Amygdala (tissue), 56 donors: Measurements from ENCODE around the gene TNIK.
"Not testable (repeated sequence)": the region's sequence is repeated elsewhere in the genome, so short reads cannot be mapped to it uniquely, and the experiment has no call there.

ENCODE experiments used
- DNase-seq, 56 donors: peaks; one replicate each; lab custom pipeline; 2025; lab: John Stamatoyannopoulos, UW

The TNIK gene

GRCh38 chr3:171424063-171424462 lies 36.1 kb downstream of the TNIK start:
- DNase-seq = not testable (repeated sequence)

GRCh38 chr3:171422855-171423254 lies 37.4 kb downstream of the TNIK start:
- not testable (repeated sequence) for DNase-seq

DNA sequence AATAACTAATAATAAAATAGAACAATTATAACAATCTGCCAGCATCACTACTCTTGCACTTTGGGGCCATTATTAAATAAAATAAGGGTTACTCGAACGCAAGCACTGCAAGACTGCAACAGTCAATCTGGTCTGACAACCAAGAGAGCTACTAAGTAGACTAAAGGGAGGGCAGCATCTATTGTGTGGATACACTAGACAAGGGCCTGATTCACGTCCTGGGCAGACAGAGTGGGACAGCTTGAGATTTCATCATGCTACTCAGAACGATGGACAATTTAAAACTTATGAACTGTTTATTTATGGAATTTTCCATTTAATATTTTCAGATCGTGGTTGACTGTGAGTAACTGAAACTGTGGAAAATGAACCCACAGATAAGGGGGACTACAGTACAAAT lies 39.5 kb downstream of the TNIK start:
- DNase-seq = peak in 13 of 56 donors; percentile 4 to 47 (median 22)

GRCh38 chr3:171419457-171419856 lies 40.7 kb downstream of the TNIK start:
- peak in 17 of 56 donors; percentile 6 to 56 (median 23) for DNase-seq

- no peak for DNase-seq
Observed at GRCh38 chr3:171417813-171418212, 42.4 kb downstream of the TNIK start.

DNA sequence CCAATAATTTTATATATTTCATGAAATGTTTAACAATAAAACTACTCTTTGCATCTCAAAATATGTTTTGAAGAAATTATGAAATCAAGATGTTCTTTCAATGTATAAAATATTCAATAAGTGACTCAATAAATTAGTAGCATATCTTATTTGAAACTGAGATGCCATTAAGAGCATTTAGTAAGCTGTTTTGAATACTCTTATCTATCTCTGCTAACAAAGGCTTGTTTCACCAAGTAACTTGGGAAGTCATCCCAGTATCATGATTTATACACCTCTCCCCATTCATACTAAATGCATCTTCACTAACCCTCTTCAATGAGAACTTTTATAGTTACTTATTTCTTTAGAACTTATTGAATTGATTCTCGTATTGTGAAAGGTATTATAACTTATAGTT lies 43.1 kb downstream of the TNIK start:
- DNase-seq = no peak

DNA sequence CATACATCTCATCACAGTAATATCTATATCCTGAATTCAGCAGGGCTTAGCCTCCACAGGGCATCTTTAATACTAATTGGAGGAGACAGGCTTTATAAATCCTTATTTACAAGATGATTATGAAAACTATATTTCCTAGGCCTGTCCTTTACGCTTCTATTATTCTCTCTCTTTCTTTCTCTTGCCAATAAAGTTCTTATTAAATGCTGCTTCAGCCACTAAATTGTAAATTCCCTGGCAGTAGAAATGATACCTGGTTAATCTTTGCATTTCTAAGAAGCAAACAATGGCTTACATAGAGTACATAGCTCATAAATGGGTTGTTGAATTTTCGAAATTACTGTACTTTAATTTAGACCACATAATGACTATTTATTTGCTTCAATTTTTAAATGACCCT lies 43.5 kb downstream of the TNIK start:
- no peak for DNase-seq

DNA sequence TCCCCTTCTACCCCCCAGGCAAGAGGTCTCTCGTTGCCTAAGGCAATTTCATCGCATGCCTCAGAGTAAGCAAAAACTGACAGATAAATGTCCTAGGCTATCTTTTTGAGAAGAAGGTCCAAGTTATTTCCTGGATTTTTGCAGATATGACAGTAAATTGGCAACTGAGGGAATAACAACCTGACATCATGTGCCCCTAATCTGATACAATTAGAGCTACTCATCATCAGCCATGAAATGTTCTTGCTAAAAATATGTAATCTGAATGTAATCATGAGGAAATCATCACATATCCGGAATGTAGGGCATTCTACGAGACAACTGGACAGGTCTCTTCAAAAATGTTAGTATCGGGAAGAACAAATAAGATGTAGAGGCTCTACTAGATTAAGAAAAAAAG lies 44.1 kb downstream of the TNIK start:
- DNase-seq = no peak

GRCh38 chr3:171415070-171415469 lies 45.1 kb downstream of the TNIK start:
- no peak for DNase-seq

DNA sequence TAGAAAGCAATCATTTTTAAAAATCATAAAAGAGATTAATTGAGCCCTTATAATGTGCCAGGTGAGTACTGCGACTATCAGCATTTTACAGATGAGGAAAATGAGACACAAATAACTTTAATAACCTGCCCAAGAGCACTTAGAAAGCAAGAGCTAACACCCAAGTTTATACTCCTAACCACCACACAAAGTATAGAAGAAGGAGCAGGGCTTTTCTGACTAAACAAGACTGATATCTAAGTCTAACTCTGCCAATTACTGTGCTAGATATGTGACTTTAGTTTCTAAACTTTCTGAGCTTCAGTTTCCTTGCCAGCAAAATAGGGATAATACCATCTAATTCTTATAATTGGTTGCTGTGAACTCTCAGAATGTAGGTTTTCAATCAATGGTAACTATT lies 47.7 kb downstream of the TNIK start:
- DNase-seq = no peak

DNA sequence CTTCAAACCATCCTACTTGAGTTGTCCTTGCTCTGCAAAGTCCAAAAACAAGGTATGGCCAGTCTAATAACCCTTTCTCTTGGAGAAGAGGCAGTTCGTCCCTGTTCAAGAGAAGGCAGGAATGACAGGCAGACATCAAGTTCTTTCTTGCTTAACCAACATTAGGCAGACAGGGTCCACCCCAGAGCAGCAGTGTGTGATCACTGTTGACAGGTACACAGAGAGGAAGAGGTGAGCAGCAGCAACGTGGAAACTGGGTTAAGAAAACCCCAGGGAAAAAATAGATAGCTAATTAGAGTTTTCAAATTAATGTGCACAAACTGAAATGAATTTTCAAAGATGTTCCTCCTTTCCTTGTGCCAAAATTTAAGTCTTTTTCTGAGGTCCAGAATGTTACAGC lies 48.2 kb downstream of the TNIK start:
- no peak for DNase-seq

DNA sequence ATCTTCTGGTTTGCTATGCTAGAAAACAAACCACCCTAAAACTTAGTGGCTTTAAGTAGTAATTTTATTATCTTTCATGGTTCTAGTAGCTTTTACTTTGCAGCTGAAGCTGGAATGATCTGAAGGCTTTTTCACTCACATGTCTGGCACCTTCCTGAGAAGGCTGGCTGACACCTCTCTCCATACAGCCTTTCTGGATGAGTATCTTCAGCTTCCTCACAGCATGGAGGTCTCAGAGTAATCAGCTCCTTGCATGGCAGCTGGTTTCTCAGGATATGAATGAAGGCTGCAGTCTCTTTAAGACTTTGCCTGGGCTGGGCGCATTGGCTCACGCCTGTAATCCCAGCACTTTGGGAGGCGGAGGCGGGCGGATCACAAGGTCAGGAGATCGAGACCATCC lies 50.0 kb downstream of the TNIK start:
- DNase-seq = no peak

DNA sequence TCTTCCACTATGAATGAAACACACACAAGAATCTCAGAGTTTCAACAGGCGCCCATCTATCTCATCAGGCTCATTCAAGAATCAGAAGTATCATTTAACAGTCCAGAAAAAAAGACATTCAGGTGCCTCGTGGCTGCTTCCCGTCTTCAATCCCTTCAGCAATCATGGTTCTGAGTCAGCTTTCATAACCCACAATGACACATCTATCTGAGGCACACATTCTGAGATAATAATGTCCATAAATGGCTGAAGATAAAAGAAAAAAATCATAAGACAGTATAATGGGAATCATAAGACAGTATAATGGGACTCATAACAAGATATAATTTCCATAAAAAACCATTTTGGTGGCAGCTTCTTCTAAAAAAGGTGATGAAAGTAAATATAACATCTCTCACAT lies 52.4 kb downstream of the TNIK start:
- no peak for DNase-seq

GRCh38 chr3:171404376-171404967 lies 55.7 kb downstream of the TNIK start:
- DNase-seq = no peak

GRCh38 chr3:171402281-171402680 lies 57.9 kb downstream of the TNIK start:
- peak in 3 of 56 donors; percentile 6 to 15 (median 9) for DNase-seq

DNA sequence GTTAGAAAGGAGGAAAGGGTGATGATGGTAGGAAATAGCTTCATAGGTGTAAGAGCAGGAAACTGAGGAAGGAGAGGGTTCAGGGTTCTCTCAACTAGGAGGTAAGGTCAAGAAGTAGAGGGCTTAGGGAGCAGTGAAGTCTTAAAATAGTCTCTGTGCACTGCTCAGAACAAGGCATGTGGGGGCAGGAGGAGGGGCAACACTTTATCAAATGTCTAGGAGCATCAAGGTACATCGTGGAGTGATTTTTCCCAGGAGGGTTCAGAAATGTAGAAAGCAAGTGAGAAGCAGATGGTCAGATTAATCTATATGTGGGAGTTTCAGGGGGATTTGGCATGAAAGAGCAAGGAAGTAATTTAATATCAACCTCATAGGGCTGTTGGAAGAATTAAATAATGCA lies 58.8 kb downstream of the TNIK start:
- no peak for DNase-seq

DNA sequence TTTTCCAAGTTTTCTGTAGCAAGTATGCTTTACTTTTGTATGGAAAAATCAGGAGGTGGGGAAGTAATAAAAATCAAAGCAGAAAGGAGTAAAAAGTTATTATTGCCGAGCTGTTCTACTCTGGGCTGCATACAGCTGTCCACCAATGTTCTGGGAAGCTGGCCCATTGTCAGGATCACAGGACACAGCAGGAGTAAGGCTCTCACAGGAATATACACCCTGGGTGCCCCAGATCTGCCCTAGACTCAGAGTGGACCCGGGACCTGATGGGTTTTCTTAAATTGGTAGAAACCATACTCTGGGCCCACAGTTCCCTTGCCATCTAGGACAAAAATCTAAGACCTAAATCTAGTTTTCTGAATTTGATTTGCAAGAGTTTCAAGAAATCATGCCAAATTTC lies 60.4 kb downstream of the TNIK start:
- DNase-seq = peak in 7 of 56 donors; percentile 5 to 29 (median 14)

GRCh38 chr3:171398343-171398742 lies 61.9 kb downstream of the TNIK start:
- DNase-seq = no peak

GRCh38 chr3:171397089-171397488 lies 63.1 kb downstream of the TNIK start:
- no peak for DNase-seq

DNA sequence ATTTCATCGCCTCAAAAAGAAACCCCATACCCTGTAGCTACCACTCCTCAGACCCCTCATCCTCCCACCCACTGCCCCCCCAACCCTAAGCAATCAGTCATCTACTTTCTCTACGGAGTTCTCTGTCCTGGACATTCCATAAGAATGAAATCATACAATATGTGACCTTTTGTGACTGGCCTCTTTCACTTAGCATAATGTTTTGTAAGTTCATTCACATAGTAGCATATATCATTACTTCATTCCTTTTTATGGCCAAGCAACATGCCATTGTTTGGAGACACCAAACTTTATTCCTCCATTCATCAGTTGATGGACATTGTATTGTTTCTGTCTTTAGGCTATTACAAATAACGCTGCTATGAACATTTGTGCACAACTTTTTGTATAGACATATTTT lies 64.2 kb downstream of the TNIK start:
- no peak for DNase-seq

DNA sequence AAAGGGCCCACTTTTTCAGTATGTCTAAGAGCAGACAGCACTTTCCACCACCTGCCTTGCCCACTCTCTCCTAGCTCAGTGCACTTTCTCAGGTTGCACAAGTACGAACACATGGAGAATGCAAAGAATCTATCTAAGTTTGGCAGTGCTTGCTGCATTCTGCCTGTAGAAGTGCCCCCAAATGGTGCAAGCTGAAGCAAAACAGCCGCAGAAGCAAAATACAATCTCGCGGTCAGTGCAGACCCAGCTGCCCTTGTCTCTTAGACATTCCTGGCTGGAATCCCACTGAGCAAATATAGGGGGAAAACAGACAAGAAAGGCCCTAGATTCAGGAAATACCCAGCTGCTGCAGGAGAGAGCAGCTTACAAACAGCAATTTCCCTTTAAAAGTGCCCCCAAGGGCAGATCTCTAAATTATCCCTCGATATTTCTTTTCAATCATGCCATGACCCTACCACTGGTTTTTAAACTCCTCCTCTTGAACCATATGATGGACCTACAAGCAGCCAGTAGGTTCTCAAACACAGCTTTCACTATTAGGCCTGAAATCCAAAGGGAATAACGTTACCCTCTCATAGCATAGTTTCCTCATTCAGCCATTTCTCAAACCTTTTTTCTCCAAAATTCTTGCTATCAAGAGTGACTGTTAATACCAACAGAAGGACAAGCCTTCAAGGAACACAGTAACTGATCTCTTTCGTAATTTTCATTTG lies 67.0 kb downstream of the TNIK start:
- peak in 1 of 56 donors; percentile 19 for DNase-seq

- DNase-seq = no peak
Observed at GRCh38 chr3:171391432-171391831, 68.8 kb downstream of the TNIK start.
